DND-41 (cell line): Measurements from ENCODE around the gene TEDC2.

Experiments
- CTCF ChIP-seq: IDR thresholded peaks from 2 replicates; pipeline ENCODE4 v1.5.1; 2012; ENCODE audit warnings: borderline replicate concordance, low read length, moderate library complexity, mild to moderate bottlenecking; ENCODE audit not compliant: poor library complexity, severe bottlenecking; ENCODE audit errors: extremely low read depth
- EZH2 ChIP-seq: IDR thresholded peaks from 3 replicates; pipeline ENCODE4 v1.6.1; 2012; ENCODE audit warnings: borderline replicate concordance, low read depth, mild to moderate bottlenecking, moderate library complexity, low read length, inconsistent platforms; ENCODE audit not compliant: severe bottlenecking

GRCh38 chr16:2425008-2425518 is 34.8 kb upstream of the TEDC2 start:
- TF ChIP-seq CTCF (no peak), EZH2 (no peak)
